Measurements from ENCODE around the gene MGMT.

MGMT gene

GRCh38 chr10:129589546-129589945 lies 122.5 kb downstream of the MGMT start:
- no peak for DNase-seq (ENCODE audit: low spot score)

- no peak for DNase-seq (ENCODE audit: low spot score)
Observed at GRCh38 chr10:129593953-129594352, 126.9 kb downstream of the MGMT start.

GRCh38 chr10:129594811-129595210 lies 127.8 kb downstream of the MGMT start:
- no peak for DNase-seq (ENCODE audit: low spot score)

GRCh38 chr10:129598413-129598812 lies 131.4 kb downstream of the MGMT start:
- no peak for DNase-seq (ENCODE audit: low spot score)

- DNase-seq (ENCODE audit: low spot score), result no peak
Observed at GRCh38 chr10:129599160-129599559, 132.1 kb downstream of the MGMT start.

- no peak for DNase-seq (ENCODE audit: low spot score)
Observed at GRCh38 chr10:129601737-129602136, 134.7 kb downstream of the MGMT start.

GRCh38 chr10:129602938-129603535 lies 136.0 kb downstream of the MGMT start:
- DNase-seq (ENCODE audit: low spot score), result peak; percentile 31

GRCh38 chr10:129604333-129605032 lies 137.4 kb downstream of the MGMT start:
- no peak for DNase-seq (ENCODE audit: low spot score)

- DNase-seq (ENCODE audit: low spot score), result no peak
Observed at GRCh38 chr10:129605266-129605985, 138.4 kb downstream of the MGMT start.

GRCh38 chr10:129605986-129606518 lies 139.0 kb downstream of the MGMT start:
- DNase-seq (ENCODE audit: low spot score), result no peak

- DNase-seq (ENCODE audit: low spot score), result no peak
Observed at GRCh38 chr10:129607607-129608109, 140.6 kb downstream of the MGMT start.

- no peak for DNase-seq (ENCODE audit: low spot score)
Observed at GRCh38 chr10:129608653-129609052, 141.6 kb downstream of the MGMT start.

- no peak for DNase-seq (ENCODE audit: low spot score)
Observed at GRCh38 chr10:129609551-129609950, 142.5 kb downstream of the MGMT start.

GRCh38 chr10:129612481-129613109 lies 145.6 kb downstream of the MGMT start:
- DNase-seq (ENCODE audit: low spot score), result no peak

GRCh38 chr10:129613377-129613980 lies 146.4 kb downstream of the MGMT start:
- no peak for DNase-seq (ENCODE audit: low spot score)

- no peak for DNase-seq (ENCODE audit: low spot score)
Observed at GRCh38 chr10:129614341-129614740, 147.3 kb downstream of the MGMT start.

GRCh38 chr10:129615381-129615780 lies 148.3 kb downstream of the MGMT start:
- no peak for DNase-seq (ENCODE audit: low spot score)

- no peak for DNase-seq (ENCODE audit: low spot score)
Observed at GRCh38 chr10:129615921-129616525, 149.0 kb downstream of the MGMT start.

GRCh38 chr10:129617768-129618167 lies 150.7 kb downstream of the MGMT start:
- no peak for DNase-seq (ENCODE audit: low spot score)

GRCh38 chr10:129621062-129621461 lies 154.0 kb downstream of the MGMT start:
- DNase-seq (ENCODE audit: low spot score), result no peak

- no peak for DNase-seq (ENCODE audit: low spot score)
Observed at GRCh38 chr10:129621693-129622092, 154.7 kb downstream of the MGMT start.
